Kidney (tissue), 14 donors: ENCODE data around the gene INHA. TPM values are rescaled to one million over a fixed set of nuclear protein-coding genes. Genes with fewer than 3 reads are reported as not detected.

Experiments used
- DNase-seq, 5 donors: peaks; one replicate each; pipeline ENCODE4 v3.0.0-alpha.2; 2013 to 2020
- FAIRE-seq: peaks from 2 replicates; lab custom pipeline; 2012; peaks lifted over from hg19 to GRCh38; lab: Jason Lieb, UNC
- H3K27ac ChIP-seq, 2 donors: one replicate each; pipeline ENCODE4 v1.7.0; 2013; ENCODE audit warnings: low read depth in 2 of 2, low read length in 2 of 2, inconsistent platforms in 1 of 2
- H3K27me3 ChIP-seq: one replicate; pipeline ENCODE4 v1.7.1; 2013; ENCODE audit warnings: low read length, inconsistent platforms; ENCODE audit not compliant: control insufficient read depth, insufficient read depth
- H3K36me3 ChIP-seq, 3 donors: one replicate each; pipeline versions ENCODE4 v1.7.0 to v1.7.1; 2013; ENCODE audit warnings: low read length in 3 of 3, control low read depth in 1 of 3, inconsistent platforms in 1 of 3; ENCODE audit not compliant: insufficient read depth in 3 of 3, control insufficient read depth in 2 of 3
- H3K4me1 ChIP-seq, 3 donors: one replicate each; pipeline versions ENCODE4 v1.7.0 to v1.7.1; 2013; ENCODE audit warnings: low read length in 3 of 3, inconsistent platforms in 1 of 3, low read depth in 1 of 3; ENCODE audit not compliant: control insufficient read depth in 2 of 3, insufficient read depth in 2 of 3
- H3K4me3 ChIP-seq, 3 donors: one replicate each; pipeline versions ENCODE4 v1.7.0 to v1.8.1; 2013; ENCODE audit warnings: low read length in 3 of 3, control low read depth in 1 of 3, inconsistent platforms in 1 of 3
- H3K9ac ChIP-seq, 3 donors: one replicate each; pipeline versions ENCODE4 v1.7.0 to v1.7.1; 2013; ENCODE audit warnings: low read length in 3 of 3, control low read depth in 1 of 3, inconsistent platforms in 1 of 3
- H3K9me3 ChIP-seq, 3 donors: one replicate each; pipeline versions ENCODE4 v1.7.0 to v1.7.1; 2013; ENCODE audit warnings: low read length in 3 of 3, control low read depth in 1 of 3, inconsistent platforms in 1 of 3; ENCODE audit not compliant: control insufficient read depth in 2 of 3, insufficient read depth in 1 of 3
- CTCF ChIP-seq: IDR thresholded peaks from 3 replicates; pipeline ENCODE4 v1.5.1; 2012; ENCODE audit warnings: mild to moderate bottlenecking, moderate library complexity, borderline replicate concordance; ENCODE audit not compliant: insufficient read depth; ENCODE audit errors: extremely low read depth
- intact Hi-C: fragments of 100-400 bp; cut with DNase I; formaldehyde crosslinking; loops from one replicate; pipeline ENCODE4 v1.11.1; 2022
- polyA plus RNA-seq: library from polyadenylated mRNA; stranded (reverse); fragments of 350-450 nt; fragmentation: Illumina TruSeq; extraction: RNeasy Lipid Tissue Mini Kit (QIAGEN cat#74804); gene quantifications from one replicate; pipeline ENCODE4 v1.2.3, GENCODE V29; 2014; ENCODE audit warnings: low read depth, low replicate concordance; ENCODE audit not compliant: insufficient read depth
- total RNA-seq: library from RNA; stranded (reverse); fragmentation: NEBNext Ultra II Directional; extraction: Animal tissue kit (Norgen Biotek cat#: 25700); gene quantifications from one replicate; pipeline ENCODE4 v1.2.1, GENCODE V29; 2021
- donor health status: control.
- donor health status: control.
- donor health status: control.
- donor health status: control.
- donor health status: control.
- donor health status: DM: yes; HTN: yes; CAD: no.
- donor health status: Normal renal cell carcinoma (clear cell type).

Gene INHA
- total and polyA plus RNA-seq, 2 donors from 2014 or later: 1.2 to 2.5 TPM

- Histone ChIP-seq H3K4me1 (peaks cover 4 to 12% (median 9%) of the 10 kb centered on the region in 3 donors), H3K36me3 (peaks cover 0 to 8% (median 8%) of the 10 kb centered on the region in 3 donors), H3K27ac (no peak overlapping the region), H3K27me3 (no peaks in the 10 kb centered on the region), H3K9ac (no peak overlapping the region), H3K4me3 (no peak overlapping the region), H3K9me3 (no peaks in the 10 kb centered on the region)
- no peak for DNase-seq
- TF ChIP-seq CTCF: no peak
- FAIRE-seq: no peak
- intact Hi-C loops: loop anchor here (10.0 kb wide), 1 partner anchor 134 kb away; no protein-coding TSS in a partner anchor
Observed at GRCh38 chr2:219538956-219539788, 32.9 kb upstream of the INHA start.

- DNase-seq: peak in 1 of 5 donors; percentile 77
- intact Hi-C loops: loop anchor here (10.0 kb wide), 1 partner anchor 135 kb away; no protein-coding TSS in a partner anchor
- no peak overlapping the region for H3K9ac ChIP-seq
- peaks cover 0 to 8% (median 8%) of the 10 kb centered on the region in 3 donors for H3K36me3 ChIP-seq
- H3K9me3 ChIP-seq: no peaks in the 10 kb centered on the region
- FAIRE-seq: no peak
- no peak overlapping the region for H3K4me3 ChIP-seq
- no peak overlapping the region for H3K27ac ChIP-seq
- peaks cover 4 to 18% (median 9%) of the 10 kb centered on the region in 3 donors for H3K4me1 ChIP-seq
- H3K27me3 ChIP-seq: no peaks in the 10 kb centered on the region
- TF ChIP-seq CTCF: no peak
Observed at GRCh38 chr2:219539926-219540678, 32.0 kb upstream of the INHA start.

- no peaks in the 10 kb centered on the region for H3K27me3 ChIP-seq
- intact Hi-C loops: no loop called here
- no peaks in the 10 kb centered on the region for H3K9me3 ChIP-seq
- H3K4me1 ChIP-seq: peaks cover 4 to 18% (median 9%) of the 10 kb centered on the region in 3 donors
- DNase-seq: no peak
- no peak for FAIRE-seq
- TF ChIP-seq CTCF: no peak
- H3K9ac ChIP-seq: no peak overlapping the region
- H3K27ac ChIP-seq: no peak overlapping the region
- H3K4me3 ChIP-seq: no peak overlapping the region
- peaks cover 0 to 8% (median 8%) of the 10 kb centered on the region in 3 donors for H3K36me3 ChIP-seq
Observed at GRCh38 chr2:219540784-219541504, 31.2 kb upstream of the INHA start.
